Loucy (cell line): ENCODE results near the gene NKX6-2.

ENCODE experiments used
- CTCF ChIP-seq: fragments of 200-600 bp; sonication (generic); conservative IDR thresholded peaks from 2 replicates; pipeline ENCODE4 v1.5.1; 2014; ENCODE audit warnings: mild to moderate bottlenecking, antibody characterized with exemption, low read length
- EZH2phosphoT487 ChIP-seq: fragments of 200-600 bp; IDR thresholded peaks from 2 replicates; pipeline ENCODE4 v1.6.1; 2018; ENCODE audit warnings: antibody characterized with exemption, mild to moderate bottlenecking, moderate library complexity, borderline replicate concordance

GRCh38 chr10:132796846-132797245 is 10.9 kb upstream of the NKX6-2 start:
- no peak for TF ChIP-seq CTCF
- TF ChIP-seq EZH2phosphoT487, result no peak
